Gastroesophageal sphincter (tissue), 3 donors: ENCODE measurements around the gene IPO5.
"Not testable (repeated sequence)": the region's sequence is repeated elsewhere in the genome, so short reads cannot be mapped to it uniquely, and the experiment has no call there.

Experiments used
- POLR2A ChIP-seq, 2 donors: fragments of 450-650 bp; IDR thresholded peaks; one replicate each; pipeline ENCODE4 v1.6.1; 2017; ENCODE audit warnings: antibody characterized with exemption in 2 of 2, mild to moderate bottlenecking in 2 of 2, moderate library complexity in 1 of 2
- TF ChIP-seq, protein P1 (sequence below), 4 experiments: fragments of 200-600 bp in 2 of 4; fragments of 450-650 bp in 2 of 4; sonication (generic) in 1 of 4; IDR thresholded peaks; one replicate each; pipeline ENCODE4 v1.5.1; 2017 to 2019; ENCODE audit warnings: antibody characterized with exemption in 4 of 4, mild to moderate bottlenecking in 2 of 4, moderate library complexity in 2 of 4

DNA sequence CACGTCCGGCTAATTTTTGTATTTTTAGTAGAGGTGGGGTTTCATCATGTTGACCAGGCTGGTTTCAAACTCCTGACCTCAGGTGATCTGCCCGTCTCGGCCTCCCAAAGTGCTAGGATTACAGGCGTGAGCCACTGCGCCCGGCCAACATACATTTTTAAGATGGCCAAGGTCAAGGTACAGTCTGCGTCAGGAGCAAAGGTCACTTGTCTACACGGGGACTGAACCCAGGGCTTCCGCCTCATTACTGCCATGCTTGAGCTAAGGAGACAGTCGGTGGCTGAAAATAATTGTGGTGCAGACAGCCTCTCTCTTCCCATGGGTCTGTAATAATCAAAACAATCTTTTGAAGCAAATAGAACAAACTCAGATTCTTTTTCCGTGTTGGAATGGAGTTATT is 94.3 kb downstream of the IPO5 start:
- TF ChIP-seq, protein P1, sequence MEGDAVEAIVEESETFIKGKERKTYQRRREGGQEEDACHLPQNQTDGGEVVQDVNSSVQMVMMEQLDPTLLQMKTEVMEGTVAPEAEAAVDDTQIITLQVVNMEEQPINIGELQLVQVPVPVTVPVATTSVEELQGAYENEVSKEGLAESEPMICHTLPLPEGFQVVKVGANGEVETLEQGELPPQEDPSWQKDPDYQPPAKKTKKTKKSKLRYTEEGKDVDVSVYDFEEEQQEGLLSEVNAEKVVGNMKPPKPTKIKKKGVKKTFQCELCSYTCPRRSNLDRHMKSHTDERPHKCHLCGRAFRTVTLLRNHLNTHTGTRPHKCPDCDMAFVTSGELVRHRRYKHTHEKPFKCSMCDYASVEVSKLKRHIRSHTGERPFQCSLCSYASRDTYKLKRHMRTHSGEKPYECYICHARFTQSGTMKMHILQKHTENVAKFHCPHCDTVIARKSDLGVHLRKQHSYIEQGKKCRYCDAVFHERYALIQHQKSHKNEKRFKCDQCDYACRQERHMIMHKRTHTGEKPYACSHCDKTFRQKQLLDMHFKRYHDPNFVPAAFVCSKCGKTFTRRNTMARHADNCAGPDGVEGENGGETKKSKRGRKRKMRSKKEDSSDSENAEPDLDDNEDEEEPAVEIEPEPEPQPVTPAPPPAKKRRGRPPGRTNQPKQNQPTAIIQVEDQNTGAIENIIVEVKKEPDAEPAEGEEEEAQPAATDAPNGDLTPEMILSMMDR (IDR thresholded peaks at IDR 0.05), result not testable (repeated sequence)
- TF ChIP-seq POLR2A (IDR thresholded peaks at IDR 0.05), result not testable (repeated sequence)
